Bronchial epithelial cell (primary cell): ENCODE data around the gene CEACAM21. TPM values are rescaled to one million over a fixed set of nuclear protein-coding genes. Genes with fewer than 3 reads are reported as not detected.

Experiments
- DNase-seq: peaks from one replicate; pipeline ENCODE4 v3.0.0-alpha.2; 2010; ENCODE audit warnings: low read depth
- FAIRE-seq: peaks from 2 replicates; lab custom pipeline; 2011; peaks lifted over from hg19 to GRCh38; lab: Jason Lieb, UNC
- H3K27me3 ChIP-seq: 2 replicates; pipeline ENCODE4 v1.5.1; 2011; ENCODE audit warnings: low read length; ENCODE audit not compliant: control insufficient read depth, insufficient read depth
- H3K36me3 ChIP-seq: 2 replicates; pipeline ENCODE4 v1.5.1; 2011; ENCODE audit warnings: low read length; ENCODE audit not compliant: control insufficient read depth, insufficient read depth
- H3K4me3 ChIP-seq: 2 replicates; pipeline ENCODE4 v1.5.1; 2011; ENCODE audit warnings: mild to moderate bottlenecking, low read depth, low read length, control low read depth
- total RNA-seq: library from RNA; depleted of rRNA; stranded (reverse); fragments of >200 nt; gene quantifications from 2 replicates; pipeline ENCODE4 v1.2.1, GENCODE V29; 2014
- TF ChIP-seq, protein P1 (sequence below): IDR thresholded peaks from 2 replicates; pipeline ENCODE4 v1.5.1; 2011; ENCODE audit warnings: mild to moderate bottlenecking, moderate library complexity, low read length, control low read depth, inconsistent platforms; ENCODE audit not compliant: insufficient read depth, severe bottlenecking

The CEACAM21 gene
- total RNA-seq: not detected in 2 replicates

GRCh38 chr19:41575998-41576397 is at the start of gene CEACAM21:
Gene CEACAM21 (plus strand): TSS chr19:41576166. CDS start chr19:41576275, 109 bp downstream.
- H3K4me3 ChIP-seq: no peak within 1 kb of the TSS
- H3K27me3 ChIP-seq: peaks cover 2% of the 10 kb centered on the region
- H3K36me3 ChIP-seq: no peaks in the 10 kb centered on the region
- TF ChIP-seq, protein P1, sequence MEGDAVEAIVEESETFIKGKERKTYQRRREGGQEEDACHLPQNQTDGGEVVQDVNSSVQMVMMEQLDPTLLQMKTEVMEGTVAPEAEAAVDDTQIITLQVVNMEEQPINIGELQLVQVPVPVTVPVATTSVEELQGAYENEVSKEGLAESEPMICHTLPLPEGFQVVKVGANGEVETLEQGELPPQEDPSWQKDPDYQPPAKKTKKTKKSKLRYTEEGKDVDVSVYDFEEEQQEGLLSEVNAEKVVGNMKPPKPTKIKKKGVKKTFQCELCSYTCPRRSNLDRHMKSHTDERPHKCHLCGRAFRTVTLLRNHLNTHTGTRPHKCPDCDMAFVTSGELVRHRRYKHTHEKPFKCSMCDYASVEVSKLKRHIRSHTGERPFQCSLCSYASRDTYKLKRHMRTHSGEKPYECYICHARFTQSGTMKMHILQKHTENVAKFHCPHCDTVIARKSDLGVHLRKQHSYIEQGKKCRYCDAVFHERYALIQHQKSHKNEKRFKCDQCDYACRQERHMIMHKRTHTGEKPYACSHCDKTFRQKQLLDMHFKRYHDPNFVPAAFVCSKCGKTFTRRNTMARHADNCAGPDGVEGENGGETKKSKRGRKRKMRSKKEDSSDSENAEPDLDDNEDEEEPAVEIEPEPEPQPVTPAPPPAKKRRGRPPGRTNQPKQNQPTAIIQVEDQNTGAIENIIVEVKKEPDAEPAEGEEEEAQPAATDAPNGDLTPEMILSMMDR: no peak
- FAIRE-seq (no peak), DNase-seq (no peak)

GRCh38 chr19:41527089-41527488 is 48.9 kb upstream of the CEACAM21 start:
- FAIRE-seq (no peak), DNase-seq (no peak)
- Histone ChIP-seq H3K4me3 (no peak overlapping the region), H3K36me3 (no peaks in the 10 kb centered on the region), H3K27me3 (peaks cover 2% of the 10 kb centered on the region)
- TF ChIP-seq, protein P1: no peak

DNA sequence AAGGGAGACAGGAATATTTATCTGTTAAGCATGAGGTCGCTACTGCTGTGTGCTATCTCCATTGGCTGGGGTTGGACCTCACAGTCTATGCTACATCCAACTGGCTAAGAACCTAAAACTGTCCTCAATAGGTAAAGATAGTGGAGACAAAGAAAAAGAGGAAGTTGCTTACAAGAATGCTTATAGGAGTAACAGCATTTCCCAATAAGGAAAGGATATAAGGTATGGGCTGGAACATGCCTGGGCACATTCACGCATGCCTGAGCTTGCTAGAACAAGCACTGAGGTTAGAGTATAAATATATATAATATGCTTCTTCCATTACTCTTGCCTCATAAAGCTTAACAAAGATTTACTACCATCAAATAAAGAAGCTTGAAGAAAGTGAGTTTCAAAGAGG is 47.9 kb upstream of the CEACAM21 start:
- Histone ChIP-seq H3K4me3 (no peak overlapping the region), H3K36me3 (no peaks in the 10 kb centered on the region), H3K27me3 (no peaks in the 10 kb centered on the region)
- FAIRE-seq (no peak), DNase-seq (peak; percentile 65)
- TF ChIP-seq, protein P1: no peak

- TF ChIP-seq, protein P1: no peak
Measured at GRCh38 chr19:41529484-41530183, 46.3 kb upstream of the CEACAM21 start.

GRCh38 chr19:41530184-41530534 is 45.8 kb upstream of the CEACAM21 start:
- H3K4me3 ChIP-seq: no peak overlapping the region
- no peak for DNase-seq
- H3K27me3 ChIP-seq: no peaks in the 10 kb centered on the region
- TF ChIP-seq, protein P1: no peak
- no peaks in the 10 kb centered on the region for H3K36me3 ChIP-seq
- FAIRE-seq: no peak

More at GRCh38 chr19:41529484-41530183, 46.3 kb upstream of the CEACAM21 start:
- H3K4me3 ChIP-seq: no peak overlapping the region
- DNase-seq: no peak
- FAIRE-seq: no peak
- no peaks in the 10 kb centered on the region for H3K36me3 ChIP-seq
- no peaks in the 10 kb centered on the region for H3K27me3 ChIP-seq

- DNase-seq (no peak), FAIRE-seq (peak; percentile 23)
- no peak overlapping the region for H3K4me3 ChIP-seq
- no peaks in the 10 kb centered on the region for H3K27me3 ChIP-seq
- TF ChIP-seq, protein P1: no peak
- no peaks in the 10 kb centered on the region for H3K36me3 ChIP-seq
Measured at GRCh38 chr19:41530761-41531301, 45.1 kb upstream of the CEACAM21 start.
